Tongue (tissue), 2 donors: Measurements from ENCODE around the gene ZNF488. TPM values are rescaled to one million over a fixed set of nuclear protein-coding genes. Genes with fewer than 3 reads are reported as not detected.
"Not testable (repeated sequence)": the region's sequence is repeated elsewhere in the genome, so short reads cannot be mapped to it uniquely, and the experiment has no call there.

Experiments
- DNase-seq: peaks from one replicate; pipeline ENCODE4 v3.0.0-alpha.2; 2015
- total RNA-seq: library from RNA; depleted of rRNA; stranded (reverse); fragments of >200 nt; gene quantifications from one replicate; pipeline ENCODE4 v1.2.3, GENCODE V29; 2014

The ZNF488 gene
- total RNA-seq, 1 donor from 2014 or later, result 1.4 TPM

DNA sequence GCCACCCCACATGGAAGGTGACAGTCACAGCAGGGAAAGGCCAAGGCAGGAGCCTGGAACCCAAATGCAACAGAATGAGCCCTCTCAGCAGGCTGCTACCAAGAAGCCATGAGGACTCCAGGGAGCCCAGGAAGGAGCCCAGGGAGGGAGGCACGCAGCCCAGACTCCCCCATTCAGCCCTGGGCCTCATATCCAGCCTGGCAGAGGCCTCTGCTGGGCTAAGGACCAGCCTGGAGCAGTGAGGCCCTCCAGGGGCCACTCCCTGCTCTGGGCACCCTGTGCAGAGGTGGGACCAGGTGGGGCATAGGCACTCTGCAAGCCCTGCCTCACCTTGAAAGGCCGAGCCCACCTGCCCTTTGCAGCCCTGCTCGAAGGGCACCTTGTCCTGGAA lies 25.8 kb upstream of the ZNF488 start:
- DNase-seq, result no peak

DNA sequence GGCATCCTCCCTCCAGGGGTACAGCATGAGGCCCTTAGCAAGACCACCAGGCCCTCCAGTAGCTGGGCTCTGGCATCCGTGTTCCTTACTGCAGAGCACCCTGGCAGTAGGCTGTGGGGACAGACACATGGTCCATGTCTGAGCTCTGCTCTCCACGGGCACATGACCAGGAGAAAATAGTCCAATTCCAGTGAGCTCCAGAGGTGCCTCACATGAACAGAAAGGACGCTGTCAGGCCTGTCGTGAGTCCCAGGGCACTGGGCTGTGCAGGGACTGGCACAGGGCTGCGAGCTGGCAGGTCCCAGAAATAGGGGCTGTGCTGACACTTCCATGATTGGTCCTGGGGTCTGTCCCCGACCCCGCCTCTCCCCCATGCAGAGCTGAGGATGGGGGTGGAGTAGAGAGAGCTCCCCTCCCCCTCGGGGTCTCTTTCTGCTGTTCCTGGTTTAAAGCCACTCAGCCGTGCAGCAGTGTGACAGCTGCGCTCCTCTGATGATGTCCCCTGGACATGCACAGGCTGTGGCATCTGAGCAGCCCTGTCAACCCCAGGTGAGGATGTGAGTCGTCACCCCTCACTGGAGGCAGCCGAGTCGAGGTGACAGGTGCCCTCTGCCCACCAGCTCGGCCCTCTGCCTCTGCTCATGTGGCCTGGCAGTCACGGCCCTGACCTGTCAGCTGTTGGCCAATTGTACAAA lies 25.2 kb upstream of the ZNF488 start:
- no peak for DNase-seq

DNA sequence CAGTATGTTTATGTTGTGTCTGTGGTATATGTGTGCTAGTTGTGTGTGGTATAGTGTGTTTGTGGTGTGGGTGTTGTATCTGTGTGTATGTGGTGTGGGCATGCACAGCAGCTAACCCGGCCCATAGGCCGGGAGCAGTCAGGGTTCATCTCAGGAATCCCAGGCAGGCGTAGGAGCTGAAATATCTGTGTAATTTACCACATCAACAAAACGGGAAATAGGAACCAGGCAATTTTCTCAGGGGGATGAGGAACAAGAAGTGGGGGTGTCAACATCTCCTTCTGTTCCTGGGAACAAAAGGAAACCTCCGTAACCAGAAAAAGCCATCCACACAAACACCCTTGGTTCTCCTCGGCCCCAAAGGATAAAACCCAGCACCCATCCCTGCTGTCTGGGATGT lies 24.5 kb upstream of the ZNF488 start:
- DNase-seq, result no peak

DNA sequence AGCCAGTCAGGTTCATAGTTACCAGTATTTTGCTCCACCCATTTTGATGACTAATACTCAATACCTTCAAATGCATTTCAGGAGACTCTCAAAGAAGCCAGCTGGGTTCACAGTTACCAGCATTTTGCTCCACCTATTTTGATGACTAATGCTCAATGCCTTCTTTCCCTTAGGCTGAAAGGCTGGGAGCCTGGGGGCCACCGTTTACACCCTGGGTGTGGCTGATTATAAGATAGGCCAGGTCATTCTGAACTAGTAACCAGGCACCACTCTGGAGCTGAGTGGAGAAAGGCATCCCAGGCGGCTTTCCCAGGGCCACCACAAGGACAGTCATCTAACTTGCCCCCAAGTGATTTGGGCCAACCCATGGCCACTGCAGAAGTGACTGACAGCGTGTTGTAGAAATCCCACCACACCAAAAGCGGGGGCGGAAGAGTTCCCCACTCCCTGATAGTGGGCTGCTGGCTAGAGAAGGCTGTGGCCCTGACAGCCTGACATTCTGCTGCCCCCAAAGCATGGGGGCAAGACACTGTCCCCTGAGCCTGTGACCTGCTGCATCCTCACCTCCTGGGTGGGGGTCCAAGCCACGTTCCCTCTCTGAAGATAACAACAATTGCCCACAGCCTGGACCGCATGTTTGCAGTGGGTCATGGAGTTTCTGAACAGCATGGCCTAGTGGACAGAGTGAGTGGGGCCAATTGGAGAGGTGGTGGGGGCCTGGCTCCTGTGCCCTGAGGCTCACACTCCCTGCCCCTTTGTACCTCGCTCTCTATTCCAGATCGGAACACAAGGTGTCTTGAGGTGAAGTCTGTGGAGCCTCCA lies 23.0 kb upstream of the ZNF488 start:
- DNase-seq, result no peak

DNA sequence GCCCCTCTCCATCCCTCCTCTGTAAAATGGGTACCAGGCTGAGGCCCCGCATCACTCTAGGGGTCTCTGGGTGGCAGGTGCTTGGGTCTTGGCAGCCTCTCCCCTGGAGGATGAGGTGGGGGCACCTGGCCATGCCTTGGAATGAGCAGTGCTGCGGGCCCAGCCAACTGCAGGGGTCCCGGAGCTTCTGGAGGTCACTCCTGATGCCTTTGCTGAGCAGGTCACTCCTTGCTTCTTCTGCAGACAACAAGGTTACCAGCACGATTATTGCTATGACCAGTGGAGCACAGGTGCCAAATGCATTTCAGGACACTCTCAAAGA lies 22.4 kb upstream of the ZNF488 start:
- no peak for DNase-seq

DNA sequence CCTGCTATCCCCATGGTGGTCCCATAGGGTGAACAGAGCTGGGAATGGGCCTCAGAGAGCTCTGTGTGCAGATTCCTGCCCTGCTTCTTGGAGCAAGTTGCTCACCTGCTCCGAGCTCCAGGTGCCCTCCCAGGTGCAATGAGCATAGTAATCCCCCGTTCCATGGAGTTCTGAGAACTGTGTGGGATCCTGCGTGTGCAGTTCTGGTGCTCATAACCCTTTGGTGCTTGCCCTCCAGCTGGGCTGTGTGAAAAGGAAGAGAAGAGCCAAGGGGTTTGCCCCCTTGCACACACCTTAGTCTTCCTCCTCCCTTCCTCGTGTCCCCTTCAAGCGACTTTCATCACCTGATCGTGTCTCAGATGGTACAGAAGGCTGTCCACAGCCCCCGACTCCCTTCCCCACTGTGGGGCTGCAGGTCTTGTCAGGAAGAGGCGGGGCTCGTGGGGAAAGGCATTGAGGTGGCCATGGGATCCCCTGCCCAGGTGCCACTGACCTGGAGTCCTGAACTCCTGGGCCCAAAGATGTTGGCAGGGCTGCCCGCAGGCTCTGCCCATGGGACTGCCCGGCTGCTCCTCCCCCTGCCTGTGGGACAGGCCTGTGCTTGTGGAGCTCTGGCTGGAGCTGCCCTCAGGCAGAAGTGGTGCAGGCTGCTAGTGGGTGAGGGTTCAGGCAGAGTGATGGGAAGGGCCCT lies 21.9 kb upstream of the ZNF488 start:
- no peak for DNase-seq

DNA sequence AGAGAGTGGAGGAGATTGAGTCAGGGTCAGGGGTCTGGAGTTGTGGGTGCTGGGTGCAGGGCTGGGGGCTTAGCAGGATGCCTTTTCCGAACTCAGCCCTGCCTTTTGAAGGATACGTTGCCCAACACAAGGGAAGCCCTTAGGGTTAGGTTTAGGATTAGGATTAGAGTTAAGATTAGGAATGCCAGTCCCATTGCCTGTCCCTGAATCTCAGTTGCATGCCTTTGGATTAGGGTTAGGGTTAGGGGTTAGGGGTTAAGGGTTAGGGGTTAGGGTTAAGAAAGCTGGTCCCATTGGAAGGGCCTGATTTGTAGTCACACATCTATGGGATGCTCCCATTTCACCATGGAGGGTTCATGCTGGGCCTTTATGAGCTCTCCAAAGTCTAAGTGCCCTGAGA lies 20.8 kb upstream of the ZNF488 start:
- DNase-seq, result no peak

DNA sequence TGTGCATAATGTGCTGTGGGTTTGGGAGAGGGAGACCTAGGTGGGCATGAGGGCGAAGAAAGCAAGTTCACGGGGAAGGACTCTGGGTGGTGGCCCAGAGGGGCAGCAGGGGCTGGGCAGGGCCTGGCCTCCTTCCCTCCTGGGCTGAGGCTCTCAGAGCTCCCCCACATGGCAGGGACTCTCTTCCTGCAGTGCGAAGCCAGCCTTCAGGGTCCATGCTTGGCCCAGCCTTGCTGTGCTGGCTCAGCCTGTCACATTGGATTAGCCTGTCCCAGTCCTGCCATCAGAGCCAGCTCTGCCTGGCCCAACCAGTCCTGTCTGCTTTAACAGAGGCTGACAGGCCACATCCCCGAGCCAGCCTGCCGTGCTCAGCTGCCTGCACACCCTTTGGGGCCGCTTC lies 20.4 kb upstream of the ZNF488 start:
- no peak for DNase-seq

DNA sequence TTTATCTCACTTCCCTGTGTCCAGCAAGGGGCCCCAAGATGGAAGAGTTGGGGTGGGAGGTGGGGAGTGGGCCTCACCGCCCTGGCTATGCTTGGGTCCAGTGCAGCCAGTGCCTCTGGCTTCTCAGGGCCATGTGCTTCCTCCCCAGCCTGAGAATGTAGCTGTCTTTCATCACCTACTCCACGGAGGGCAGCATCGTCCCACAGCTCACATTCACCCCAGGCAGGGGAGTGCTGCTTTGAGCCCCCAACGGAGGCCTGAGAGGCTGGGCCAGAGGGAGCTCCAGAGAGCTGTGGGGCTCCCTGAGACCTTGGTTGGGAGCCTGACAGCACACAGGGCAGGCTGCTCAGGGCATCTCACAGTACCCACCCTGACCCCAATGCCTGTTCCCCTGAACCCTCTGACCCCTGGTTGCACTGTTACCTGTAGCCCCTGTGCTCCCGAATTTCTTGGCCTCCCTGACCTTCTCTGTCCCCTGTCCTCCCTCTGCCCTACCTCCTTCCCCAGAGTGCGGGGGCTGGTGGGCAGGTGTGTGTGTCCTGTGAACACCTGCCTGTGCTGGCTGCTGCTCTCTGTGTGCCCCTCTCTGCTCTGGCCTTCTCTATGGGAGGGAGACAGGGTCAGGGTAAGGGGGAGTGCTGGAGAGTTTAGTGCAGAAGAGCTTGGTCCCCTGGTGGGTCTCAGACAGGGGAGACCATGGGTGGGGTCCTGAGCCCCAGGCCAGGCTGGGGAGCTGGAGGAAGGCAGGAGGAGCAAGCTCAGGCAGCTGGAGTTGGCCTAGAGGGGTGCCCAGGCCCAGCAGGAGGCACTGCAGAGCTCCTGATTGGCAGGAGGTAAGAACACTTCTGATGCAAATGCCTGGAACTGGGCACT lies 19.6 kb upstream of the ZNF488 start:
- DNase-seq, result no peak

DNA sequence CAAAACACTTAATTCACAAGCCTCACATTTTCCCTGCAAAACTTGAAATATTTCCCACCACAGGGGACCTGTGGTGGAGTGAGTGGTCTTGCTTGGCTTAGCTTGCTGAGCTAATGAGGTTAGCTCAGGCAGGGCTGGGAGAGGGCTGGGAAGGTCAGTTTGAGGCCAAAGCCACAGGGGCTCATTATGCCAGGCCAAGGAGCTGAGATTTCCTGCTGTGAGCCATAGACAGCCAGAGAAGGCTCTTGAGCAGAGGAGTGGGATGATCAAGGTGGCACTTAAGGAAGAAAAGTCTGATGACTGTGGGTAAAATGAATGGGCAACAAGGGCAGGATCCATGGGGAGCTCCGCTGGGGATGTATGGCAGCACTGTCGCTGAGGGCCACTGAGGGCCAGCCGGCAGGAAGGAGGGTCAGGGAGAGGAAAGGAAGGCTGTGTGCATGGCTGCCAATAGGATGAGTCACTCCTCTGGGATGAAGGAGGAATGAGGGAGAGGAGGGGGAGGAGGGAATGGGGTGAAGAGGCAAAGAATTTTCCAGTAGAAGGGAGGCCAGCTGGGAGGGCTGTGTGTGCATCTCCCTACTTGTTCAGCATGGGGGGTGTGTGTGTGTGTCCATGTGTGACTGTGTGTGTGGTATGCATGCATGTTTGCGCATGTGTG lies 18.7 kb upstream of the ZNF488 start:
- peak; percentile 72 for DNase-seq

DNA sequence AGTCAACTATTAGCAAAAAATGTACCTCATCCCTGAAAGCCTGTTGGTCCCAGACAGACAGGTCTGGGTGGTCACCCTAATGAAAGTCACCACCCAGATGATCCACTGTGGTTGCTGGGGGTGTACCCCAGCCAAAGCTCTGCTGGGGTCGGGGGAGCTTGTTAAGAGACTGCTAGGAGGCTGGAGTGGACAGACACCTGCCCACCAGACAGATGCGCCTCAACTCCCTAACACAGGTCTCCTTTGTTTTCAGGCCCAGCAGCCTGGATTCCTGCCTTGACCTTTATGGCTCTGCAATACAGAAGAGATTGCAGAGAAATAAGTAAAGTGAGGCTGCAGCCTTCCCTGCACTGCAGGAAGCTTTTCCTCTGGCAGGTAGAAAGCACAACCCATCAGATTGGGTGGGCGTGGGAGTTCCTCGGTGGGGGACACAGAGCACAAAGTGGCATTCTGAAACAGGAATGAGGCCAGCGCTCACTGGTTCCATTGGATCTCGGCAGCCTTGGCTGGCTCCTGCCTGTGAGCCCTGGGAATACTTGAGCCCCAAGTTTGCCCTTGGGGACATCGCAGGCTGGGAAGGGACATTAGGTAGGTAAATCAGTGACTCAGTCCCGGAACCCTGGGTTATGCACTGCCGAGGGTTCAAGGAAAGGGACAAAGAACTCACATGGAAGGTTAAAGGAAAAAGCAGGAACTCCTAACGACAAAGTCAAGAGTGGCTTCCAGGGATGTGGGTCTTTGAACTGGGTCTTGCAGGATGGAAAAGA lies 18.0 kb upstream of the ZNF488 start:
- DNase-seq, result no peak

DNA sequence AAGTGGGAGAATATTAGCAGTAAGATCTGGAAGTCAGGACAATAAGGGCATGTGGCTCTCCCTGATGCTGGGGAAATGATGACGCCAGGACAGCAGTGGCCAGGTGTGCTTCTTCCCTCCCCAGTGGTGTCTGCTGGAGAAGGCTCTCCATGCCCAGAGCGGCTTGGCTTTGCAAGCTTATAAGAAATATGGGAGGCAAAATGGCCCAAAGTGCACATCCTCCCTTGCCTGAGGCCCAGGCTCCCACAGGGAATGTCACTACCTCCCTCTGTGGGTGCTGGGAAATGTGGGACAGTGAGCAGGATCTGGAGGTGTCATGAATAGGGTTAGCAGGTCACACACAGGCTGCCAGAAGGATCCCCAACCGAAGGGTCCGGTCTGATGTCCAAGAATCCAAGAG lies 17.1 kb upstream of the ZNF488 start:
- DNase-seq, result no peak

DNA sequence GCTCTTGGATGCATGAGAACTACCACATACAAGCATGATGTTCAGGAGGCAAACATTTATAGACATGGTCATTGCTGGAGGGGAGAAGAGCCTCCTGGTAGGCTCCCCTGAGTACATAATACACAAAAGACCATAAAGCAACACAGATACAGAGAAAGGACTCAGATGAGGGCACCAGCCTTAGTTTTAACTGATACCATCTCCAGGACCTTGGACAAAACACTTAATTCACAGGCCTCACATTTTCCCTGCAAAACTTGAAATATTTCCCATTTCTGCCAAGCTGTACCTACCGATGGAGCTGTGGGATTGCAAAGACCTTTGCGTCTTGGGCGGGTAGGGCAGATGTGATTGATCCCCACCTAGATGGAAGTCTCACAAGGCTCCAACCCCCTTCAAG lies 16.7 kb upstream of the ZNF488 start:
- no peak for DNase-seq

DNA sequence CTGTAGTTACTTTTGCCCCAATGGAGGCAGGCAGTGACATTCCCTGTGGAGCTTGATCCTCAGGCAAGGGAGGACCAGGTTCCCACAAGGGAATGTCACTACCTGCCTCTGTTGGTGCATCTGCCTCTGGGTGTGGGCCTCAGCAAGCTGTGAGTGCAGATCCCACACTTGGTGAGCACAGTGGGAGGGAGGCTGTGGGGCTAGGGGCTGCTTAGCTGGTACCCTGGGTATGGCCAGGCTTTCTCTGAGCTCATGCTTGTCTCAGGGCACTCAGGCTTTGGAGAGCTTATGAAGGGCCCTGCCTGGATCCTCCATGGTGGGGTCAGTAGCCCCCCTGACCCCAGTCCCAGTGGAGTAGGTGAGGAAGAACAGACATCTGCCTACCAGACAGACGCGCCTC lies 16.2 kb upstream of the ZNF488 start:
- DNase-seq, result no peak

DNA sequence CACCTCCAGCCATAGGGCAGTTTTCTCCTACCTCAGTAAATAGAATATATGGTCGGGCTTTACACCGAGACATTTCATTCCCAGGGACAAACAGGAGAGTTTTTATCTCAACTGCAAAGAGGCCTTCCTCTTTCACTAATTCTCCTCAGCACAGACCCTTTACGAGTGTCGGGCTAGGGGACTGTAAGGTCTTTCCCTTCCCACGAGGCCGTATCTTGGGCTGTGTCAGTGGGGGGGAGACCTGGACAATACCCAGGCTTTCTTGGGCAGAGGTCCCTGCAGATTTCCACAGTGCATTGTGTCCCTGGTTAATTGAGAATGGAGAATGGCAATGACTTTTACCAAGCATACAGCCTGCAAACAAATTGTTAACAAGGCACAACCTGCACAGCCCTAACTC lies 13.2 kb upstream of the ZNF488 start:
- no peak for DNase-seq

DNA sequence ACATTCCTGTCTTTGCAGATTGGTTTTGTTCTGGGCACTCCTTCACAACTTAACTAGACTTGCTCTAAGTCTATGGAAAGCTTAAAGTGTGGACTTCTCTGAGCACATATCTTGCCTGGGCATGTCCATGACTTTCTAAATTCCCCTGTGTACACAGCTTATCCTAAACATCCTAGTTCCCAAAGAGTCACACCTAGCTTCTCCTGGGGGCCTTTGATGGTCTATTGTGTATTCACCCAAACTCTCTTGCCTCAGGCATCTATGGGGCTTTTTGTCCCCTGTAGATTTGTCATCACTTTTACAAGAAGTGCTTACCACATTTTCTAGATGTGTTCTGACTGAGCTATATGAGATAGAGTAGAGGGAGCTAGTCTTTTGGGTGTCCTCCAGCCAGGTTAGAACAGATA lies 12.2 kb upstream of the ZNF488 start:
- peak; percentile 40 for DNase-seq

DNA sequence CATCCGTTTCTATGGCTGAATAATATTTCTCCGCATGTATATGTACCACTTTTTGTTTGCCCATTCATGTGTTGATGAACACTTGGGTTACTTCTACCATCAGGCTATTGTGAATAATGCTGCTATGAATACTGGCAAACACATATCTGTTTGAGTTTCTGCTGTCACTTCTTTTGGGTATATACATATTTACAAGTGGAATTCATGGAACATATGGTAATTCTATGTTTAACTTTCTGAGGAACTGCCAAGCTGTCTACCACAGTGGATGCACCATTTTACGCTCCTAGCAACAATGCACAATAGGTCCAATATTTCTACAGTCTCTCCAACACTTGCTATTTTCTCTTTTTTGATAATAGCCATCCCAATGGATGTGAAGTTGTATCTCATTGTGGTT lies 5.5 kb upstream of the ZNF488 start:
- DNase-seq, result no peak

DNA sequence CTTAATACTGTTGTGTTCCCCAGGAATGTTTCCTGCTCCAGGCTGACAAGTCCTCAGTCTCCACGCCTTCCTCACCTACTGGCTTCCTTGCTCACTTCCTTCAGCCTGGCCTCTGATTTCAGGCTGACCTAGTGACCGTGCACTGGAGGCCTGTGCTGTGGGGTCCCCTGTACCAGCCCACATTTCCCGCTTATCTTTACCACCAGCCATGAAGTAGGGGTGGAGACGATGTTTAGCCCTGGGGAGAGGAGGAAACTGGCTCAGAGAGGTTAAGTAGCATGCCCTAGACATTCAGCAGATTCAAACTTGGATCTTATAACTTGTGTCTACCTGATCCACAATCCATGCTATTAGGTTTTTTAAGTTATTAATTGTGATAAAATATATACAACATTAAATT lies 4.8 kb upstream of the ZNF488 start:
- no peak for DNase-seq

DNA sequence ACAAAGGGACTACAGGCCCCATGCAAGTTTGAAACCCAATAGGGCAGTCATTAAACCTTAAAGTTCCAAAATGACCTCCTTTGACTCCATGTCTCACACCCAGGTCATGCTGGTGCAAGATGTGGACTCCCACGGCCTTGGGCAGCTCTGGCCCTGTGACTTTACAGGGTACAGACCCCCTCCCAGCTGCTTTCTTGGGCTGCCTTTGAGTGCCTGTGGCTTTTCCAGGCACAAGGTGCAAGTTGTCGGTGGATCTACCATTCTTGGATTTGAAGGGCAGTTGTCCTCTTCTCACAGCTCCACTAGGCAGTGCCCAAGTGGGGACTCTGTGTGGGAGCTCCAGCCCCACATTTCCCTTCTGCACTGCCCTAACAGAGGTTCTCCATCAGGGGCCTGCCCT lies 2.0 kb upstream of the ZNF488 start:
- DNase-seq, result not testable (repeated sequence)

DNA sequence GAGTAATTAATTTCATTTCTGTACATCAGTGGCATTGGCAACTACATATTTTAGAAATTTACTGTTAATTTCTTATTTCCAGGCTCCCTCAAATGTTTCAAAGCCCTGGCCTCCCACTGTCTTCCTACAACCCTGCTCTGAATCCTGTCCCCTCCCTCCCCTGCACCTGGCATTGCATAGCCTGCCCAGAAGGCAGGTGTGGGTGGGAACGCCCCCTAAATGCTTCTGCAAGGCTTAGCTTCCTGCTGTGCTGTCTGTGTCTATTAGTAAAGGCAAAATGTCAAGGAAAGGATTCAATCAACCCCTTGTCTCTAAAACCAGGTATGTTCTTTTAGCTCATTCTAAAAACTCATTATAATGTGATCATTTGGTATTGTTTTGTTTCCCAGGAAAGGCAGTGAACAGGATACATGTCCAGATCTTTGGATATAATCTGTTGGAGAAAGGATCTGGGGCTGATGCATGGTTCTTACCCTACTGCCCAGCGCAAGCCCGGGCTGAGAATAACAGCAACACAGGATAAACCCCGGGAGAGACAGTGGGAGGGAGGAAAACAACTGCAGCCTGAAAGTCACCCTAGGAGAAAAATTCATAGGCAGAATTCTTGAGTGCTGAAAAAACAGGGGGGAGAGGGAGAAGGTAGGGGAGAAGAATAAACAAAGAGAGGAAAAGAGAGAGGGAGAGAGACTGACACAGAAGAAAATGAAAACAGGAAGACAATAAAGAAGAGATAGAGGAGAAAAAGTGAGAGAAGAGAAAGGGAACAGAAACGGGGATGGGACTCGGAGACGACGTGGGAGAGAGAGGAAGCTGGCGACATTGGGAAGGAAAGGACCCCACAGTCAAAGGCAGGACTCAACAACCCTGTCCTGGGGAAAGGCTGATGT lies 589 bp downstream of the ZNF488 start:
- peak; percentile 27 for DNase-seq
